Measurements from ENCODE around the gene PCNX1. TPM values are rescaled to one million over a fixed set of nuclear protein-coding genes. Genes with fewer than 3 reads are reported as not detected.

The PCNX1 gene
- total RNA-seq = 10 to 100 TPM; 46.5 to 50.4 TPM

DNA sequence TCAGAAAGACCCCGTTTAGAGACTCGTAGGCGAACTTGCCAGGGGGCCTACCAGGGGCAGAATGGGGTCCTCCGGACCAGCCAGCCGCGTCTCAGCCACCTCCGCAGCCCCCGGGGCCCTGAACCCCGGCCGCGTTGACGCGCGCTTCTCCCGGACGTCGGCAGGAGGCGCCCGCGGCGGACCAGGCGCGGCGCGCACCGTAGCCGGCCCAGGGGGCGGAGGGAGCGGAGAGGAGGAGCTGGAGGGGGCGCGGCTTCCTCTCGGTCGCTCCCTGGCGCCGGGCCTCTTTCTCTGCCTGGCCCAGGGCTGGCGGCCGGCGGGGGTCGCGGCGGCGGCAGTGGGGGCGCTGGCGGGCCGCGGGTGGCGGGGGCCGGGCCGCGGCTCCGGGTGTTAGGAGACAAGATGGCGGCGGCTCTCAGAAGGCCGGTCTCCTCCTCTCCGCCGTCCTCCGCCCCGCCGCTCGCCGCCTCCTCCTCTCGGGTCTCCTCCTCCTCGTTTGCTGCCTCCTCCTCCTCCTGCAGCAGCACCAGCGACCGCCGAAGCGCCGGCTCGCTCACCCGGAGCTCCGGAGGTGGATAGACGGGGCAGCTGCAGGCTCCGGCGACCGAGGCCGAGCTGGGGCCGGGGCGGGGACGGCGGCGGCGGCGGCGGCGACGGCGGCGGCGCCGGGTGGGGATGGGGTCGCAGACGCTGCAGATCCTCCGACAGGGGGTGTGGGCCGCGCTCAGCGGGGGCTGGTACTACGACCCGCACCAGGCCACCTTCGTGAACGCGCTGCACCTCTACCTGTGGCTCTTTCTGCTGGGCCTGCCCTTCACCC, at the start of gene PCNX1:
Gene PCNX1 (plus strand): TSS at position 284 of the 820 bp plus-strand sequence. CDS start 392 bp downstream, at position 676.

Other genes starting within 250 kb of the PCNX1 start
- gene MAP3K9, start 97.9 kb upstream of the PCNX1 start, total RNA-seq = 1 to 10 TPM; 7.9 to 8.7 TPM

All from activated naive CD4-positive, alpha-beta T cell treated with anti-CD3 and anti-CD28 coated beads, Interleukin-2, amount 10 ng/mL, durations not matched to agents 5 hours and 36 hours (primary cell).